Measurements from ENCODE around the gene TTC16. TPM values are rescaled to one million over a fixed set of nuclear protein-coding genes. Genes with fewer than 3 reads are reported as not detected.

TTC16 gene
- total and polyA plus RNA-seq, 8 donors: 0.08 to 0.12 TPM; not detected in 6

- Histone ChIP-seq H3K27me3 (no peaks in the 10 kb centered on the region), H3K9me3 (no peaks in the 10 kb centered on the region), H3K4me3 (peak overlapping the region; percentile 70 to 78 (median 76)), H3K4me1 (peaks cover 7 to 22% (median 19%) of the 10 kb centered on the region in 4 donors), H3K27ac (peak overlapping the region; percentile 96 to 99 (median 97)), H3K36me3 (peaks cover 12 to 47% (median 34%) of the 10 kb centered on the region in 4 donors)
- intact Hi-C loops (cut with DNase I; ENCODE audit: low total_unique reads): loop anchor here (5.0 kb wide), 1 partner anchor 142 kb away; no protein-coding TSS in a partner anchor
- 39 to 51% (median 42%) methylated on average over 18 to 22 of the region's 22 CpGs for WGBS, 5 donors
- TF ChIP-seq CTCF (IDR thresholded peaks at IDR 0.05) (no peak), POLR2AphosphoS5 (IDR thresholded peaks at IDR 0.05) (no peak), POLR2A (IDR thresholded peaks at IDR 0.05) (no peak), EP300 (IDR thresholded peaks at IDR 0.05) (no peak)
- DNase-seq: no peak
These were observed 18.4 kb downstream of the TTC16 start for GRCh38 chr9:127734247-127734746.

- peak; percentile 97 to 100 for DNase-seq
- H3K27ac ChIP-seq: peak within 1 kb of the TSS; percentile 96 to 99 (median 97)
- no peaks in the 10 kb centered on the region for H3K27me3 ChIP-seq
- intact Hi-C loops (cut with DNase I; ENCODE audit: low total_unique reads): loop anchor here (5.0 kb wide), 2 partner anchors 47 to 143 kb away; no protein-coding TSS in a partner anchor
- no peaks in the 10 kb centered on the region for H3K9me3 ChIP-seq
- H3K4me1 ChIP-seq: peaks cover 7 to 23% (median 20%) of the 10 kb centered on the region in 4 donors
- TF ChIP-seq CTCF (IDR thresholded peaks at IDR 0.05) (peak in 6 of 7 experiments; percentile 69 to 99 (median 90)), POLR2A (IDR thresholded peaks at IDR 0.05) (peak in 1 of 4 donors; percentile 45), POLR2AphosphoS5 (IDR thresholded peaks at IDR 0.05) (peak; percentile 35 to 93 (median 84)), EP300 (IDR thresholded peaks at IDR 0.05) (no peak)
- peaks cover 18 to 49% (median 40%) of the 10 kb centered on the region in 4 donors for H3K36me3 ChIP-seq
- peak within 1 kb of the TSS; percentile 70 to 78 (median 76) for H3K4me3 ChIP-seq
- 0 to 2% (median 1%) methylated on average over 20 to 76 of the region's 76 CpGs for WGBS, 5 donors
These were observed 19.1 kb downstream of the TTC16 start, which contains the start of gene TOR2A for GRCh38 chr9:127734747-127735529. Gene TOR2A (minus strand): TSS chr9:127735294. CDS start chr9:127735270, 24 bp downstream.

- Histone ChIP-seq H3K36me3 (peaks cover 19 to 47% (median 43%) of the 10 kb centered on the region in 4 donors), H3K4me3 (peak overlapping the region in 1 of 4 donors; percentile 75), H3K27me3 (no peaks in the 10 kb centered on the region), H3K9me3 (no peaks in the 10 kb centered on the region), H3K4me1 (peaks cover 12 to 29% (median 24%) of the 10 kb centered on the region in 4 donors), H3K27ac (peak overlapping the region in 3 of 5 donors; percentile 96 to 99 (median 97))
- DNase-seq: no peak
- 16 to 30% (median 18%) methylated on average over 13 to 15 of the region's 15 CpGs for WGBS, 5 donors
- intact Hi-C loops (cut with DNase I; ENCODE audit: low total_unique reads): loop anchor here (5.0 kb wide), 1 partner anchor 47 kb away; no protein-coding TSS in a partner anchor
- TF ChIP-seq EP300 (IDR thresholded peaks at IDR 0.05) (no peak), CTCF (IDR thresholded peaks at IDR 0.05) (peak in 1 of 7 experiments; percentile 3)
These were observed 19.8 kb downstream of the TTC16 start for GRCh38 chr9:127735530-127736185.

GRCh38 chr9:127738666-127739065, 22.8 kb downstream of the TTC16 start:
- TF ChIP-seq POLR2AphosphoS5 (IDR thresholded peaks at IDR 0.05) (no peak), EP300 (IDR thresholded peaks at IDR 0.05) (no peak), POLR2A (IDR thresholded peaks at IDR 0.05) (no peak), CTCF (IDR thresholded peaks at IDR 0.05) (no peak)
- H3K9me3 ChIP-seq: no peaks in the 10 kb centered on the region
- no peak for DNase-seq
- 79 to 92% (median 89%) methylated on average over 5 to 13 of the region's 13 CpGs for WGBS, 5 donors
- H3K4me1 ChIP-seq: peaks cover 18 to 48% (median 37%) of the 10 kb centered on the region in 4 donors
- H3K36me3 ChIP-seq: peaks cover 6 to 38% (median 26%) of the 10 kb centered on the region in 4 donors
- no peak overlapping the region for H3K4me3 ChIP-seq
- no peak overlapping the region for H3K27ac ChIP-seq
- H3K27me3 ChIP-seq: peaks cover 0 to 21% (median 11%) of the 10 kb centered on the region in 3 donors
- intact Hi-C loops (cut with DNase I; ENCODE audit: low total_unique reads): loop anchor here (5.0 kb wide), 1 partner anchor 44 kb away; no protein-coding TSS in a partner anchor
